Spleen (tissue), 11 donors: ENCODE data around the gene MARK3. TPM values are rescaled to one million over a fixed set of nuclear protein-coding genes. Genes with fewer than 3 reads are reported as not detected.
A peak's percentile ranks its signal among the peaks of the same experiment; 100 is the strongest.

Experiments used
- DNase-seq: peaks from one replicate; pipeline ENCODE4 v3.0.0-alpha.2; 2020
- H3K27ac ChIP-seq, 8 donors: fragments of 200-600 bp; sonication (generic) in 7 of 8; 1 replicate in 4 of 8; 2 replicates in 4 of 8; pipeline versions ENCODE4 v1.5.0 to v1.8.0; 2016 to 2021; ENCODE audit warnings: inconsistent platforms in 4 of 8, mild to moderate bottlenecking in 4 of 8, moderate library complexity in 1 of 8
- H3K27me3 ChIP-seq, 7 donors: fragments of 200-600 bp; sonication (generic) in 6 of 7; replicated peaks in 1 of 7; 1 replicate in 4 of 7; 2 replicates in 3 of 7; pipeline versions ENCODE4 v1.5.0 to v1.8.0; 2016 to 2021; ENCODE audit warnings: inconsistent platforms in 3 of 7, mild to moderate bottlenecking in 1 of 7
- H3K36me3 ChIP-seq, 6 donors: fragments of 200-600 bp; sonication (generic) in 5 of 6; 1 replicate in 4 of 6; 2 replicates in 2 of 6; pipeline versions ENCODE4 v1.5.0 to v1.8.0; 2016 to 2021; ENCODE audit warnings: inconsistent platforms in 2 of 6
- H3K4me1 ChIP-seq, 6 donors: fragments of 200-600 bp; sonication (generic) in 5 of 6; 1 replicate in 3 of 6; 2 replicates in 3 of 6; pipeline versions ENCODE4 v1.5.0 to v1.8.0; 2016 to 2021; ENCODE audit warnings: inconsistent platforms in 3 of 6
- H3K4me3 ChIP-seq, 8 donors: fragments of 200-600 bp; sonication (generic) in 7 of 8; 1 replicate in 4 of 8; 2 replicates in 4 of 8; pipeline versions ENCODE4 v1.5.0 to v1.8.0; 2016 to 2021; ENCODE audit warnings: inconsistent platforms in 4 of 8, mild to moderate bottlenecking in 4 of 8, moderate library complexity in 2 of 8
- H3K9me3 ChIP-seq, 8 donors: fragments of 200-600 bp; sonication (generic) in 7 of 8; 1 replicate in 4 of 8; 2 replicates in 4 of 8; pipeline versions ENCODE4 v1.5.0 to v1.8.0; 2016 to 2021; ENCODE audit warnings: inconsistent platforms in 4 of 8
- CTCF ChIP-seq, 11 experiments: fragments of 200-600 bp in 7 of 11; fragments of 450-650 bp in 4 of 11; sonication (generic) in 4 of 11; IDR thresholded peaks in 8 of 11; conservative IDR thresholded peaks in 3 of 11; 1 replicate in 7 of 11; 2 replicates in 4 of 11; pipeline versions ENCODE4 v1.4.0 to v1.8.0; 2016 to 2021; ENCODE audit warnings: antibody characterized with exemption in 11 of 11, inconsistent platforms in 4 of 11, mild to moderate bottlenecking in 1 of 11
- POLR2A ChIP-seq, 3 donors: fragments of 450-650 bp; IDR thresholded peaks; one replicate each; pipeline ENCODE4 v1.5.1; 2017; ENCODE audit warnings: antibody characterized with exemption in 3 of 3, mild to moderate bottlenecking in 1 of 3
- POLR2AphosphoS5 ChIP-seq, 3 donors: sonication (generic); formaldehyde crosslinking; IDR thresholded peaks; one replicate each; pipeline ENCODE4 v1.5.1; 2017; ENCODE audit warnings: antibody characterized with exemption in 3 of 3
- WGBS, 5 donors: extraction: QIAGEN DNeasy Blood & Tissue Kit in 3 of 5; methylation state at CpG; one replicate each; pipeline versions ENCODE4 v1.1.5 to v1.1.7; 2013 to 2018; 5-methylcytosine and 5-hydroxymethylcytosine counted together
- intact Hi-C: fragments of 100-400 bp; cut with DNase I; formaldehyde crosslinking; loops from one replicate; pipeline ENCODE4 v1.15.0; 2023; ENCODE audit warnings: low total_unique reads
- polyA plus RNA-seq, 3 donors: library from polyadenylated mRNA; stranded (reverse); fragments of 200-250 nt; gene quantifications; one replicate each; pipeline ENCODE4 v1.2.1, GENCODE V29; 2013
- total RNA-seq, 7 donors: library from RNA; depleted of rRNA in 3 of 7; stranded (reverse); fragments of >200 nt in 3 of 7; fragmentation: NEBNext Ultra II Directional in 4 of 7; extraction: Animal tissue kit (Norgen Biotek cat#: 25700) in 4 of 7; gene quantifications; one replicate each; pipeline versions ENCODE4 v1.1.0 to v1.2.1, GENCODE V29; 2016 to 2021
- donor health status: healthy with polysubstance abuse.
- donor health status: DM: no; HTN: no; CAD: no; lungs with moderate emphysema.
- donor health status: DM: no; HTN: no; CAD: no.
- donor health status: Bipolar disorder and iron deficiency.
- donor health status: healthy.
- donor health status: DM: no; HTN: no; CAD: no.
- donor health status: DM: yes; HTN: yes; CAD: no.

The MARK3 gene
- total and polyA plus RNA-seq, 10 donors: 40.4 to 144 (median 106) TPM

- Histone ChIP-seq H3K27ac (peak overlapping the region in 1 of 8 donors; percentile 39), H3K27me3 (no peaks in the 10 kb centered on the region), H3K36me3 (peaks cover 0 to 100% (median 77%) of the 10 kb centered on the region in 6 donors), H3K4me3 (no peak overlapping the region), H3K4me1 (peaks cover 0 to 21% (median 9%) of the 10 kb centered on the region in 6 donors), H3K9me3 (no peaks in the 10 kb centered on the region)
- TF ChIP-seq POLR2AphosphoS5 (IDR thresholded peaks at IDR 0.05) (no peak), CTCF (IDR thresholded peaks at IDR 0.05 in 8 of 11, conservative IDR thresholded peaks at IDR 0.05 in 3 of 11) (no peak), POLR2A (IDR thresholded peaks at IDR 0.05) (no peak)
- intact Hi-C loops: no loop called here
- no peak for DNase-seq
- 73 to 81% (median 76%) methylated on average over 10 of the region's 10 CpGs for WGBS, 5 donors
These were observed 114.5 kb downstream of the MARK3 start for GRCh38 chr14:103499709-103500108.

GRCh38 chr14:103500148-103500990 lies 115.2 kb downstream of the MARK3 start:
- TF ChIP-seq POLR2AphosphoS5 (IDR thresholded peaks at IDR 0.05) (peak in 2 of 3 donors; percentile 68), CTCF (IDR thresholded peaks at IDR 0.05 in 8 of 11, conservative IDR thresholded peaks at IDR 0.05 in 3 of 11) (peak; percentile 56 to 93 (median 82)), POLR2A (IDR thresholded peaks at IDR 0.05) (no peak)
- peak; percentile 94 for DNase-seq
- H3K9me3 ChIP-seq: no peaks in the 10 kb centered on the region
- 43 to 53% (median 47%) methylated on average over 17 of the region's 17 CpGs for WGBS, 5 donors
- H3K27ac ChIP-seq: peak overlapping the region in 3 of 8 donors; percentile 34 to 44 (median 39)
- no peaks in the 10 kb centered on the region for H3K27me3 ChIP-seq
- peaks cover 0 to 100% (median 77%) of the 10 kb centered on the region in 6 donors for H3K36me3 ChIP-seq
- no peak overlapping the region for H3K4me3 ChIP-seq
- H3K4me1 ChIP-seq: peaks cover 0 to 21% (median 9%) of the 10 kb centered on the region in 6 donors
- intact Hi-C loops: no loop called here

- intact Hi-C loops: no loop called here
- peaks cover 0 to 100% (median 77%) of the 10 kb centered on the region in 6 donors for H3K36me3 ChIP-seq
- TF ChIP-seq POLR2AphosphoS5 (IDR thresholded peaks at IDR 0.05) (peak in 1 of 3 donors; percentile 20), CTCF (IDR thresholded peaks at IDR 0.05 in 8 of 11, conservative IDR thresholded peaks at IDR 0.05 in 3 of 11) (no peak)
- no peak for DNase-seq
- H3K4me3 ChIP-seq: no peak overlapping the region
- peaks cover 0 to 21% (median 11%) of the 10 kb centered on the region in 6 donors for H3K4me1 ChIP-seq
- peak overlapping the region in 2 of 8 donors; percentile 4 to 39 for H3K27ac ChIP-seq
- H3K27me3 ChIP-seq: no peaks in the 10 kb centered on the region
- no peaks in the 10 kb centered on the region for H3K9me3 ChIP-seq
- 75 to 84% (median 77%) methylated on average over 11 of the region's 11 CpGs for WGBS, 5 donors
These were observed 116.0 kb downstream of the MARK3 start for GRCh38 chr14:103501041-103501870.
